NCI-H446 (cell line): ENCODE results near the gene COX7A1.

Experiments
- DNase-seq, 2 experiments: peaks; one replicate each; lab custom pipeline; 2025; lab: John Stamatoyannopoulos, UW

COX7A1 gene

DNA sequence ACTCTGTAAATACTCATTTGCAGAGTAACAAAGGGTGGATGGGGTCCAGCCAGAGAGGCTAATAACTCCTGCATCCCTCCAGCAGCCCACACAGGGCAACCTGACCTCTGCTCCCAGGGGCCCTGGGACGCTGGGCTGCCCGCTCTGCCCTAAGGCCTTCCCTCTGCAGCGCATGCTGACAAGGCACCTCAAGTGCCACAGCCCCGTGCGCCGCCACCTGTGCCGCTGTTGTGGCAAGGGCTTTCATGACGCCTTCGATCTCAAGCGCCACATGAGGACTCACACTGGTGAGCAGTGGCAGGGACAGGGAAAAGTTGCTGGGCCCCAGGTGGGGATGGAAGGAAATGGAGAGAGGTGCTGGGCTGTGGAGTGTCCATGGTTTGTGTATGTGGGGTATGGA lies 39.6 kb downstream of the COX7A1 start:
- DNase-seq: no peak

DNA sequence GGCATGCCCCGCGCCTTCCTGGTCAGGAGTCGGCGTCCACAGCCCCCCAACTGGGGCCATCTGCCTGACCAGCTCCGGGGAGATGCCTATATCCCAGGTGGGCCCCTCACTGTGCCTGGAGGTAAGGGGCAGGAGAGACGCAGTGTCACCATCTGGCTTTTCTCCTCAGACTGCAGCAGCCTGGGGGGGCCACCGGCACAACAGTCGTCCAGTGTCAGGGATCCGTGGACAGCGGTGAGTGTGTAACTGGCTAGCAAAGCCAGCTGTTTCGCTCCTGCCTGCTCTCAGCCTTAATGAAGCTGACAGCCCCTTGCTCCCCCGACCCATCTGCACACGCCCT lies 41.1 kb downstream of the COX7A1 start:
- no peak for DNase-seq

DNA sequence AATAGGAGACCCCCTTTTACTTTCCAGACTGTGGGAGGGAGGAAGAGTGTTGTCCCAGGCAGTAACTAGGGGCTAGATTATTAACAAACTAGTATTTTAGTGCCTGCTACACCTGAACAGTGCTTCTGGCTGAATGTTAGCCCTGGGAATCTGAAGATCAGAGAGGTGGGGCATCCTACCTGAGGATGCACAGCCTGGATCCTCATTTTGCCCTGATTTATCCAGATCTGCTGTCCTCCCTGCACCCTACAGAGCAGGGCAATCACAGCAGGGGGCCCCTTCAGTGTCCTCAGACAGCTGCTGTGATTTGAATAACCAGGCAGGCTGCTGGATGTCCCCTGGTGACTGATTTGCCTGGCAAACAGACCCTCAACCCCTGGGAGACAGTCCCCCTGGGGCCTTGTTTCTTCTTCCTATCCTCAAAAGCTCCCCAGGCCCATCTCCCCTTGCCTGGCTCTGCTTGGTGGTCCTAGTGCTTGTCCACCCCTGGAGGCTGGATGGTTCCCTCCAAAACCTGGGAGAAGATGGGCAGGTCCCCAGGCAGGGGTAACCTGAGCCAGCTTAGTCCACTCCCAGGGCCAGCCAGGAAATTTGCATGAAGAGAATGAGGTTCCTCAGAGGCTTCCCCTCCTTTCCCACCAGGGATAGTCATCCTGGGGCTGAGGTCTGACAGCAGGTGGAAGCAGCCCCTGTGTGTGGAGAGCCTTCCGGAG lies 41.6 kb downstream of the COX7A1 start, which contains the start of gene OVOL3:
TSS of gene OVOL3 (plus strand) at position 657 of the 713 bp plus-strand sequence. CDS start 60 bp downstream, outside the sequence.
- no peak for DNase-seq

DNA sequence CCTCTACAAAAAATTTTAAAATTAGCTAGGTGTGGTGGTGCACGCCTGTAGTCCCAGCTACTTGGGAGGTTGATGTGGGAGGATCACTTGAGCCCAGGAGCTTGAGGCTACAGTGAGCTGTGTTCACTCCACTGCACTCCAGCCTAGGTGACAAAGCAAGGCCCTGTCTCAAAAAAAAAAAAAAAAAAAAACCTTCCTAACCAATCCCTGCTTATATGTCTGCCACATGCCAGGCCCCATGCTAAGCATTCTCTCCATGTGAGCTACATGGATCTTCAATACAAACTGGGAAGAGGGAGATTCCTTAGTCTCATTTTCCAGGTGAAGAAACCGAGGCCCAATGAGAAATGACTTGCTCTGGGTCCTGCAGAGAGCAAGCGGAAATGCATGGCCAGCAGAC lies 43.6 kb downstream of the COX7A1 start:
- DNase-seq: no peak

DNA sequence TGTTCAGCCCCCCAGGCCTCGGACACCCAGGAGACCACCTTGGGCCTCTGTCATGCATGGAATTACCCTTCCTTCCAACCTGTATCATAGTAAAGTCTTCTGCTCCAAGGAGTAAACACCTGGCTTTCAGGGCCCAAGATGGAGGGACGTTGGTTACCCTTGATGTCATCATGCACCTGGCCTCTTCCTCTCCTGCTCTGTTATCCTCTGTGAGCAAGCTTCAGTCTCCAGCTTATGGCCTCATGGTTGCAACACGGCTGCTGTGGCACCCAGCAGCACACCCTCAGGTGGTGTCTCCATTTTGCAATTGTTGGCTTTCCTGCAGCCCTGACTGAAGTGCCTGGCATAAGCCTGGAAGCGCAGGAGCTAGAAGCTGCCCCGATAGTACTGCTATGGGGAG lies 45.3 kb downstream of the COX7A1 start:
- DNase-seq: no peak

DNA sequence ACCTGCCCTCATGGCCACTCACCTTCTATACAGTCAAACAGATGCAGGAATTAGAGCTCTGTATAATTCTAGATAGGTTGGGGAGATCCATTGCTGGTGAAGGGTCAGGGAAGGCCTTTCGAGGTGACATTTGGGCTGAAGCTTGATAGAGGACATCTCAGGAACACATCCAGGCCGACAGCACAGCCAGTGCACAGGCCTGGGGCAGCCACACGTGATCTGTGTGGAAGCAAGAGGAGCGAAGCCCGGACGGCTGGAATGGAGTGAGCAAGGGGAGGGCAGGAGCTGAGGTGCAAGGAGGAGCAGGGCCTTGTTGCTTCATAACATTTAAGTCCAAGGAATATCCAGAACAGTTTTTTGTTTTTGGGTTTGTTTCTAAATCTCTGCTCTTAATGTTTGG lies 45.8 kb downstream of the COX7A1 start:
- DNase-seq: no peak

DNA sequence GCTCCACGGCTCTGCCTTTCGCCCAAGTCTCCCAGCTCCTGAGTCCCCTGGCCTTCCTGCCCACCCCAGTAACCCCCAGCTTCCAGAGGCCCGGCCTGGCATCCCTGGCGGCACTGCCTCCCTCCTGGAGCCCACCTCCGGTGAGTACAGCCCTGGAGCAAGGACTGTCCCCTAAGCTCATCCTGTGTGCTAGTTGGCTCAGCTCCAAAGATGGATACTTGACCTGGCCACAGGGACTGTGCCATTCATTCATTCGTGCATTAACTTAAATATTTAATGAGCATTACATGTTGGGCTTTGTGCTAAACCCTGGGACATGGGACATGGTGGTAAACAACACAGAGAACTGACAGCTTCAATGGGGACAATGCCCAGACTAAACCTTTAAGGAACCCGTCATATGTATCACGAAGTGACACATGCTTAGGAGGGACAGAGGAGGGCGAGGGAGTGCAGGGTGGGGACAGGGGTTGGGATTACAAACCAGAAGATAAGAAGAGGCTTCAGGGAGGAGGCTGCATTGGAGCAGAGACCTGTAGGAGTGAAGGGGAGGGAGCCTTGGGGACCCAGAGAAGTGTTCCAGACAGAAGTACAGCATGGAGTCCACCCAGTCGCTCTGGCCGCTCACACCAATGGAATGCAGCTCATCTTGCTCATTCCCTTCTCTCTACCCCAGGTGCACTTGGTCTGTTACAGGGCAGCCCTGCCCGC lies 48.2 kb downstream of the COX7A1 start:
- no peak for DNase-seq

DNA sequence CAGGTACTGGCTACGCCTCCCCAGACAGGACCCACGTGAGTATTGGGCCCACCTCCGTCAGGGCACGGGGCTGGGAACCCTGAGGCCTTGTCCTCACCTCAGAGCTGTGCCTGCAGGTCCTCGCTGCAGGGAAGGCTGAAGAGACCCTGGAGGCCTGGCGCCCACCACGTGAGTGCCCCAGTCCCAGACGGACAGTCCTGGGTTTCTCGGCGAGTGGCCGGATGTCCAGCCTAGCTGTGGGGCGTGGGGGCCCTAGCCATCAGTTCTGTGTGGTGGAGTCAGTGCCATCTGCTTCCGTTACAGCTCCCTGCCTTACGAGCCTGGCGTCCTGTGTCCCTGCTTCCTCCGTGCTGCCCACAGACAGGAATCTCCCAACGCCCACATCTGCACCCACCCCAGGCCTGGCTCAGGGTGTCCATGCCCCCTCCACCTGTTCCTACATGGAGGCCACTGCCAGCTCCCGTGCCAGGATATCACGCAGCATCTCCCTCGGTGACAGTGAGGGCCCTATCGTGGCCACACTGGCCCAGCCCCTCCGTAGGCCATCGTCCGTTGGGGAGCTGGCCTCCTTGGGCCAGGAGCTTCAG lies 49.1 kb downstream of the COX7A1 start:
- DNase-seq: no peak

DNA sequence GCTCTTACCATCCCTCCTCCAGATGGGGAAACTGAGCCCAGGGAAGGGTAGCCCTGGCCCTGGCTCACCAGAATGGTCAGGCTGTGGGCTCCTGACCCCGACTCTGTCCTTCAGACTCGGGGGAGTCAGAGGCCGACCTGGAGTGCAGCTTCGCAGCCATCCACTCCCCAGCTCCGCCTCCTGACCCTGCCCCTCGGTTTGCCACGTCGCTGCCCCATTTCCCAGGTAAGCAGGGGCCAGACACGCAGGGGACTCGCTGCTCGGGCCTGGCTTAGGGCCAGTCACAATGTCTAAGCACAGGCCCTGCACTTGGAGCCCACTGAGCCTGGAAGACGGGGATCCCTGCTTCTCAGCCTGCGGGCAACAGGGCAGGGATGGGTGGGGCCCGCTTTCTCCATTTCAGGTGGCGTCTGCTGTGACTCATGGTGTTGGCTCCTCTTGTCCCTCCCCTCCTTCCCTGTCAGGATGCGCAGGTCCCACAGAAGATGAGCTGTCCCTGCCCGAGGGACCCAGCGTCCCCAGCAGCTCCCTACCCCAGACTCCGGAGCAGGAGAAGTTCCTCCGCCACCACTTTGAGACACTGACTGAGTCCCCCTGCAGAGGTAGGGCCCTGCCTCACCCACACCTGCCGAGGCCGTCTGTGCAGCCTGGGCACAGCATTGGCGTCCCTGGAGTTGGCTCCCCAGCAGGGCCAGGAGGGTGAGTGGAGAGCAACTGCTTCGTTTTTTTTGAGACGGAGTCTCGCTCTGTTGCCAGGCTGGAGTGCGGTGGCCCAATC lies 50.5 kb downstream of the COX7A1 start:
- no peak for DNase-seq
